ENCODE measurements around the gene MEDAG.

GRCh38 chr13:30870049-30870884 is 35.8 kb upstream of the MEDAG start:
- no peak for TF ChIP-seq EZH2 (IDR thresholded peaks at IDR 0.05; ENCODE audit: borderline replicate concordance, low read length)
- no peak for TF ChIP-seq CTCF (conservative IDR thresholded peaks at IDR 0.05 in 1 of 2, IDR thresholded peaks at IDR 0.05 in 1 of 2; ENCODE audit: extremely low read depth in 1 of 2, insufficient read depth in 1 of 2, low read depth in 1 of 2, low read length in 2 of 2)

All from mammary epithelial cell (primary cell).